ENCODE measurements around the gene DENND10. TPM values are rescaled to one million over a fixed set of nuclear protein-coding genes. Genes with fewer than 3 reads are reported as not detected.
"Not testable (repeated sequence)": the region's sequence is repeated elsewhere in the genome, so short reads cannot be mapped to it uniquely, and the experiment has no call there.

Gene DENND10
- total and polyA plus RNA-seq, 5 donors: 14.1 to 27.9 (median 24.6) TPM

DNA sequence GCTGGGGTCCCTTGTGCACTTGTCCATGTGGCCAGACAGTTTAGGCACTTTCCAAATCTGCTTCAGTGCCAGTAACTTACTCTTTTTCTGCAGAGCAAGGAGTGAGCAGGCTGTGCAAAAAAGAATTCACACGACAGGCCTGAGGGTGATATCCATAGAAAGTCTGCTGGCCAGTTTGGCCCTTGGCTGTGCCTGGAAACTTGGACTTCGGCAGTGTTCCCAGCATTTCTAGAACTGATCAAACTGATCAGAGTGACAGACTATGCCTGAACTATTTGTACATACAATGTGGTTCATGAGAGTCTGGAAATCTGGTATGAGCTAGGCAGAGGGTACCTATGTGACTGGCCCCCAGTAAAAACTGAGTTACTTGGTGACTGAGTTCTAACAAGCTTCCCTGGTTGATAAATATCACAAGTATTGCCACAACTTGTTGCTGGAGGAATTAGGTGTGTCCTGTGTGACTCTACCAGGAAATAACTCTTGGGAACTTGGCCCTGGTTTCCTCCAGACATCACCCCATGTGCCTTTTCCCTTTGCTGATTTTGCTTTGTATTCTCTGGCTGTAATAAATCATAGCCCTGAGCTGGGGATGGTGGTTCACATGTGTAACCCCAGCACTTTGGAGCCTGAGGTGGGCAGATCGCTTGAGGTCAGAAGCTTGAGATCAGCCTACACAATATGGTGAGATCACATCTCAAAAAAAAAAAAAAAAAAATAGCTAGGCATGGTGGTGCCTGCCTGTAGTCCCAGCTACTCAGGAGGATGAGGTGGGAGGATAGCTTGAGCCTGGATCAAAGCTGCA lies 3.3 kb upstream of the DENND10 start:
- H3K27ac ChIP-seq (ENCODE audit: low read length): peak overlapping the region; percentile 24
- no peak for DNase-seq

DNA sequence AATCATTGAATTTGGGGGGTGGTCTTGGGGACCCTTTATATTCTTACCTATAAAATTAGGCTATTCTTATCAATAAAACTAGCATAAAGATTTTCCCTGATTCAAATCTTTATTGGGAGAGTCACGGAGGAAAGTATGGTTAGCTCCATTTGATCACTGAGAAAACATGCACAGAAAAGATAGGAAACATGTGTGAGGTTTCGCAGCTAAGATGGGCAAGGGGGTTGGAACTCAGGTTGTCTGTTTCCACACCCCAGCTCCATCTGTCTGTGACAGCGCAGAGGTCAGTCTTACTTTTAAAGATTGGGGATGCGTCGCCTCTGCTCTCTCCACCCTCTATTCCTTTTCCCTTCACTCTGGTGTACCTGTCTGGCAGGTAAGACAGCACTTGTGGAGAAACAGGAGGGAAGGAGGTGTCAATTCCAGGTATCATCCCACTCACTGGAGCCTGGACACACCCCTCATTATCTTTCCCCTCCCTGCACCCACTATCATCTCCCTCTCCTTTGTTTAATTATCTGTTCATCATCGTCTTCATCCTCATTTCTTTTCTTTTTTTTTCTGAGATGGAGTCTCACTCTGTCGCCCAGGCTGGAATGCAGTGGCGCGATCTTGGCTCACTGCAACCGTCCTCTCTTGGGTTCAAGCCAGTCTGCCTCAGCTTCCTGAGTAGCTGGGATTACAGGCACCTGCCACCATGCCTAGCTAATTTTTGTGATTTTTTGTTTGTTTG lies 2.4 kb upstream of the DENND10 start:
- H3K9me3 ChIP-seq (ENCODE audit: control insufficient read depth, low read length): no peaks in the 10 kb centered on the region
- WGBS: 60% methylated on average over 10 of the region's 10 CpGs
- no peak overlapping the region for H3K4me3 ChIP-seq (ENCODE audit: low read length)
- DNase-seq: no peak
- no peaks in the 10 kb centered on the region for H3K27me3 ChIP-seq (ENCODE audit: control insufficient read depth, insufficient read depth)
- intact Hi-C loops (cut with DNase I): no loop called here
- no peaks in the 10 kb centered on the region for H3K4me1 ChIP-seq (ENCODE audit: control insufficient read depth, insufficient read depth, low read length)
- no peak overlapping the region for H3K27ac ChIP-seq (ENCODE audit: low read length)
- no peak for ATAC-seq

More for the DNA sequence above, 3.3 kb upstream of the DENND10 start:
- Histone ChIP-seq H3K4me3 (ENCODE audit: low read length) (no peak overlapping the region), H3K4me1 (ENCODE audit: control insufficient read depth, insufficient read depth, low read length) (no peaks in the 10 kb centered on the region), H3K9me3 (ENCODE audit: control insufficient read depth, low read length) (no peaks in the 10 kb centered on the region), H3K27me3 (ENCODE audit: control insufficient read depth, insufficient read depth) (no peaks in the 10 kb centered on the region)
- intact Hi-C loops (cut with DNase I): no loop called here
- peak in 1 of 2 donors; percentile 44 for ATAC-seq
- 59% methylated on average over 3 of the region's 3 CpGs for WGBS

DNA sequence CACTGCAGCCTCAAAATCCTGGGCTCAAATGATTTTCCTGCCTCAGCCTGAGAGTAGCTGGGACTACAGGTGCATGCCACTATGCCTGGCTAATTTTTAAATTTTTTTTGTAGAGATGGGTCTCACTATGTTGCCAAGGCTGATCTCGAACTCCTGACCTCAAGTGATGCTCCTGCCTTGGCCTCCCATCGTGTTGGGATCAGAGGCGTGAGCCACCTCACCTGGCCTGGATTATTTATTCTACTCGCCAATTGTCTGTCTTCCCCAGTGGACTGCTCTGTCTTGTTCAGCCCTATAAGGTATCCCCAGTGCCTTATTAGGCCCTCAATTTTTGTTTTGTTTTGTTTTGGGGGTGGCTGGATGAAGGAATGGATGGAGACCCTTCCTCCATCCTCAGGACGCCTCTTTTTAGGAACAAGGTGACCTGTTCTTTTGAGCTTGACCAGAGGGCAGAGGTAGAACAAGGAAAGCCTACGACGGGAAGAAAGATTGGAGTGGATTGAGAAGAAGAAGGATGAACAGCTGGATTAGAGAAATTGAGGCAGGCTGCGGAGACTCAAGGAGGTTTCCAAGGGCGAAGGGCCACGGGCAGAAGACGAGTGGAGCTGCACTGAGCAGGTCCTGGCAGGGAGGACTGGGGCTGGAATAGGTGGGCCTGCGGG lies 541 bp upstream of the DENND10 start:
- H3K27ac ChIP-seq (ENCODE audit: low read length): no peak overlapping the region
- no peaks in the 10 kb centered on the region for H3K27me3 ChIP-seq (ENCODE audit: control insufficient read depth, insufficient read depth)
- DNase-seq (no peak), ATAC-seq (no peak)
- H3K4me3 ChIP-seq (ENCODE audit: low read length): no peak overlapping the region
- WGBS: 53% methylated on average over 12 of the region's 12 CpGs
- H3K4me1 ChIP-seq (ENCODE audit: control insufficient read depth, insufficient read depth, low read length): no peaks in the 10 kb centered on the region
- intact Hi-C loops (cut with DNase I): no loop called here
- H3K9me3 ChIP-seq (ENCODE audit: control insufficient read depth, low read length): no peaks in the 10 kb centered on the region

DNA sequence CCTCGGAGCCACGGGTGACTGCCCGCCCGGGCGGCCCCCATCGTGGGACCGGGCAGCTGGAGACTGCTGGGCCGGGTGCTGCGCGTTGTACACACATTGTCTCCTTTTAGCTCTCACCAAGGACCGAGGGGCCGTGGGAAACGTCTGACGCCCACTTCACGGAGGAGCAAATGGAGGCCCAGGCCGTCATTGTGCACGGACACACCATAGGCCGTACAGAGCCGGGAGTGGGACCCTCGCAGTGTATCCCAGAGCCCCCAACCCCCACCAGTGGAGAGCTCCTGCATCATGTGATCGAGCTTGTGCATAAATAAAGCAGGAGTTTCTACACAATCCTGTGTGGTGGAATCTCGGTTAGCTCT lies 722 bp downstream of the DENND10 start:
- H3K27ac ChIP-seq (ENCODE audit: low read length): no peak overlapping the region
- peak in 1 of 2 donors; percentile 4 for ATAC-seq
- DNase-seq: peak in 1 of 3 donors; percentile 23
- intact Hi-C loops (cut with DNase I): no loop called here
- peak overlapping the region; percentile 89 for H3K4me3 ChIP-seq (ENCODE audit: low read length)
- no peaks in the 10 kb centered on the region for H3K4me1 ChIP-seq (ENCODE audit: control insufficient read depth, insufficient read depth, low read length)
- WGBS: 2% methylated on average over 22 of the region's 22 CpGs
- no peaks in the 10 kb centered on the region for H3K27me3 ChIP-seq (ENCODE audit: control insufficient read depth, insufficient read depth)
- H3K9me3 ChIP-seq (ENCODE audit: control insufficient read depth, low read length): no peaks in the 10 kb centered on the region

DNA sequence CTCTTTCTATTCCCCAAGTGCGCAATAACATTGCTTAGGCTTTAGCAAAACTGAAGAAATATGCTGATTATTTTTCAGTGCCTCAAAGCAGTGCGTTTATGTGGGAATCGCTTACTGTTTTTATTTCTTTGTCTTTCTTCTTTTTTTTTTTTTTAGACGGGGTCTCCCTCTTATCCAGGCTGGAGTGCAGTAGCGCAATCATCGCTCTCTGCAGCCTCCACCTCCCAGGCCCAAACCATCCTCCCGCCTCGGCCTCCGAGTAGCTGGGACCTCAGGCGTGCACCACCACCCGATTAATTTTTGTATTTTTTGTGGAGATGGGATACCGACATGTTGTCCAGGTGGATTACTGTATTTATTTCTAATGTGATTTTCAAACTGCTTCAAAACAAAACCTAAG lies 1.2 kb downstream of the DENND10 start:
- intact Hi-C loops (cut with DNase I): no loop called here
- no peak for DNase-seq
- no peak overlapping the region for H3K27ac ChIP-seq (ENCODE audit: low read length)
- ATAC-seq: no peak
- H3K9me3 ChIP-seq (ENCODE audit: control insufficient read depth, low read length): no peaks in the 10 kb centered on the region
- no peaks in the 10 kb centered on the region for H3K4me1 ChIP-seq (ENCODE audit: control insufficient read depth, insufficient read depth, low read length)
- WGBS: 93% methylated on average over 12 of the region's 12 CpGs
- H3K4me3 ChIP-seq (ENCODE audit: low read length): peak overlapping the region; percentile 89
- no peaks in the 10 kb centered on the region for H3K27me3 ChIP-seq (ENCODE audit: control insufficient read depth, insufficient read depth)

DNA sequence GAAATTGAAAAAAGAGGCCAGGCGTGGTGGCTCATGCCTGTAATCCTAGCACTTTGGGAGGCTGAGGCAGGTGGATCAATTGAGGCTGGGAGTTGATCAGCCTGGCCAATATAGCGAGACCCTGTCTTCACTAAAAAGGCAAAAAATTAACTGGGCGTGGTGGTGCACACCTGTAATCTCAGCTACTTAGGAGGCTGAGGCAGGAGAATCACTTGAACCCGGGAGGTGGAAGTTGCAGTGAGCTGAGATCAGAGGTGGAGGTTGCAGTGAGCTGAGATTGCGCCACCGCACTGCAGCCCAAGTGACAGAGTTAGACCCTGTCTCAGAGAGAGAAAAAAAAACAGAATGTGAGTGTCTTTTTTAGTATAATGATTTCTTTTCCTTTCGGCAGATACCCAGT lies 2.0 kb downstream of the DENND10 start:
- H3K27me3 ChIP-seq (ENCODE audit: control insufficient read depth, insufficient read depth); ATAC-seq; H3K27ac ChIP-seq (ENCODE audit: low read length); H3K9me3 ChIP-seq (ENCODE audit: control insufficient read depth, low read length); intact Hi-C loops (cut with DNase I); H3K4me1 ChIP-seq (ENCODE audit: control insufficient read depth, insufficient read depth, low read length); DNase-seq; H3K4me3 ChIP-seq (ENCODE audit: low read length): not testable (repeated sequence)
- 97% methylated on average over 7 of the region's 7 CpGs for WGBS

DNA sequence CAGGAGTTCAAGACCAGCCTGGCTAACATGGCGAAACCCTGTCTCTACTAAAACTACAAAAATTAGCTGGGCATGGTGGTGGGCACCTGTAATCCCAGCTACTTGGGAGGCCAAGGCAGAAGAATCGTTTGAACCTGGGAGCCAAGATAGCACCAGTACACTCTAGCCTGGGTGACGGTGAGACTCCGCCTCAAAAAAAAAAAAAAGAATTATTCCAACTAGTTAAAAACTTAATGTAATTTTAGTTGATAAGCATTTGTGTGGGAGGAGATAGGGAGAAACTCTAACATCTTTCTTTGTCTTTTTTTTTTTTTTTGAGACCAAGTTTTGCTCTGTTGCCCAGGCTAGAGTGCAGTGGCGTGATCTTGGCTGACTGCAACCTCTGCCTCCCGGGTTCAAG lies 3.2 kb downstream of the DENND10 start:
- ATAC-seq; intact Hi-C loops (cut with DNase I); H3K4me3 ChIP-seq (ENCODE audit: low read length); H3K27me3 ChIP-seq (ENCODE audit: control insufficient read depth, insufficient read depth); DNase-seq; H3K27ac ChIP-seq (ENCODE audit: low read length); H3K9me3 ChIP-seq (ENCODE audit: control insufficient read depth, low read length); H3K4me1 ChIP-seq (ENCODE audit: control insufficient read depth, insufficient read depth, low read length): not testable (repeated sequence)
- WGBS: 91% methylated on average over 6 of the region's 6 CpGs

DNA sequence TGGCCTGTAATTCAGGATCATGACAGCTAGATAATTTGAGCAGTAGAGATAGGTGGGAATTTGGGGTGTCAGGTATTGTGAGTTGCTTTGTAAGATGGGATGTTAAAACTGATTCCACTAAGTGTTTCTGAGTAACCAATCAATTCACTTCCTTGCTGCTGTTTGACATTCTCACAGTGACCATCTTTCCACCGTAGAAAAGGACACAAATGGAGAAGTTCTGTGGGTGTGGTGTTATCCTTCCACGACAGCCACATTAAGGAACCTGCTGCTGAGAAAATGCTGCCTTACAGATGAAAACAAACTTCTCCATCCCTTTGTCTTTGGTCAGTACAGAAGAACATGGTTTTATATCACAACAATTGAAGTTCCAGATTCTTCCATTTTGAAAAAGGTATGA lies 3.9 kb downstream of the DENND10 start:
- H3K9me3 ChIP-seq (ENCODE audit: control insufficient read depth, low read length); H3K27me3 ChIP-seq (ENCODE audit: control insufficient read depth, insufficient read depth); DNase-seq; H3K27ac ChIP-seq (ENCODE audit: low read length); intact Hi-C loops (cut with DNase I); H3K4me1 ChIP-seq (ENCODE audit: control insufficient read depth, insufficient read depth, low read length); ATAC-seq; H3K4me3 ChIP-seq (ENCODE audit: low read length): not testable (repeated sequence)
- 75% methylated on average over 2 of the region's 2 CpGs for WGBS

DNA sequence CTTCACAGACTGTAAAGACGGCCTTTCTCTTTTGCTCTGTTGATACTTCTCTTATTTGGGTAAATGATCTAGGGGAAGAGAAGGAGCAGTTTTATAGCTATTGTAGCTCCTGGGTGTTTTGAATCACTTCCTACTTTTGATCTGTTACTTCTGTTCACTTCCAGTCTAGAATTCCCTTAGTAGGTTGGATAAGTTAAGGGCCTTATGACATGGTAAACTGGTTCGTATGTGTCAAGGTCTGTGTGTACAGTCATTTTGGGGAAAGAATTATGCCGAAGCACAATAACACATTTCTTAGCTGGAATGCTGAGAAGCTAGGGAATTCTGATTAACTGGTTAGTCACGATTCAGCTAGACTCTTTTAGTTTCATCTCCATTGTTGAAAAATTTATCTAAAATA lies 8.1 kb downstream of the DENND10 start:
- H3K4me3 ChIP-seq (ENCODE audit: low read length): no peak overlapping the region
- WGBS: 83% methylated on average over 4 of the region's 4 CpGs
- no peaks in the 10 kb centered on the region for H3K9me3 ChIP-seq (ENCODE audit: control insufficient read depth, low read length)
- ATAC-seq (no peak), DNase-seq (no peak)
- H3K27me3 ChIP-seq (ENCODE audit: control insufficient read depth, insufficient read depth): no peaks in the 10 kb centered on the region
- H3K4me1 ChIP-seq (ENCODE audit: control insufficient read depth, insufficient read depth, low read length): no peaks in the 10 kb centered on the region
- no peak overlapping the region for H3K27ac ChIP-seq (ENCODE audit: low read length)
- intact Hi-C loops (cut with DNase I): no loop called here

DNA sequence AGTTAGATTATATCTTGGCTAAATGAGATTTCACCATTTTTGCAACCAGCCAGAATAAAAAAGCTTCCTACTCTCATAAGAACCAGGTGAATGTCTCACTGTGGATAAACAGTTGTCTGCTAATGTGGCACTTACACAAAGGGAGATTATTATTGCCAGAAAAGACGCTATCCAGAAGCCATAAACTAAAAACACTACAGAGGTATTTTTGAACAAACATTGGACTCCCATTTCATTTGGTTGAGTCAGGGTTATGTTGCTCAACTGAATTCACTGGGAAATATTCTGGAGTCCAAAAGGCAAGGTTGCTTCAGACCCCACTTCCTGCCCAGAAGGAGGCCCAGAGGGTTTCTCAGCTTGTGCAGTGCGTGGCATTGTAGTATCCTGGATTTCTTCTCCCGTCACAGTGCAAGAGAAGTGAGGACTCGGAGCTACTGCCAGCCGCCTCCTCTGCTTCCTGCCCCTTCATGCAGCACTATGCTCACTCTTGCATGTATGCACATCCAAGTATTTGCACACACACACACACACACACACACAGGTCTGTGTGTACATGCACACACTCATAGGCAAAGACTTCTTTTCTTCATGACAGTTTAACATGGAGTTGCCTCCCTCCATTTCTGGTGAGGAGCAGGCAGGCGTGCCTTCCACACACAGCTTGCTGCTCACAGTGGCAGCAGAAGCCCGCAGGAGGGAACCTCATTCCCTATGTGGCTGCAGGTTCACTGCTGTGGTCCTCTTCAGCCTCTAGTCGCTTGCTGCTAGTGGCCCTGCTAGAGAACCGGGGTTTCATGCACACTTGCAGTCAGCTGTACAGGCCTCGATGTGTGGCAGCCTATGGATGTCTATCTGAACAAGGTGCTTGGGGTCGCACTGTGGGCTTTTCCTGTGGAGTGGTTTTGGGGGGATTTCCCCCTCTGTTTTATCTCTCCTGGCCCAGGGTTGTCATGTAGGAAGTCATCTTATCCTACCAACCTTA lies 10.1 kb downstream of the DENND10 start:
- Histone ChIP-seq H3K9me3 (ENCODE audit: control insufficient read depth, low read length) (no peaks in the 10 kb centered on the region), H3K27me3 (ENCODE audit: control insufficient read depth, insufficient read depth) (no peaks in the 10 kb centered on the region), H3K4me1 (ENCODE audit: control insufficient read depth, insufficient read depth, low read length) (no peaks in the 10 kb centered on the region), H3K27ac (ENCODE audit: low read length) (no peak overlapping the region), H3K4me3 (ENCODE audit: low read length) (no peak overlapping the region)
- peak in 1 of 2 donors; percentile 57 for ATAC-seq
- DNase-seq: no peak
- intact Hi-C loops (cut with DNase I): no loop called here
- 81% methylated on average over 11 of the region's 11 CpGs for WGBS

All from right cardiac atrium (tissue), 5 donors.